Heart right ventricle (tissue), 16 donors: ENCODE measurements around the gene ARGLU1. TPM values are rescaled to one million over a fixed set of nuclear protein-coding genes. Genes with fewer than 3 reads are reported as not detected.

Experiments used
- ATAC-seq, 8 donors: fragments of 200-7000 bp; cut with Tn5 transposase; one replicate each; pipeline ENCODE4 v1.9.1; 2020; ENCODE audit warnings: mild to moderate bottlenecking in 8 of 8, moderate library complexity in 8 of 8, moderate number of reproducible peaks in 1 of 8
- DNase-seq, 2 donors: peaks; one replicate each; pipeline ENCODE4 v3.0.0-alpha.2; 2020
- H3K27ac ChIP-seq, 10 donors: fragments of 200-600 bp; sonication (generic) in 2 of 10; one replicate each; pipeline versions ENCODE4 v1.5.0 to v1.8.0; 2020 to 2022; ENCODE audit warnings: mild to moderate bottlenecking in 3 of 10
- H3K27me3 ChIP-seq, 7 donors: fragments of 200-600 bp; one replicate each; pipeline ENCODE4 v1.8.0; 2021 to 2022; ENCODE audit warnings: mild to moderate bottlenecking in 2 of 7
- H3K36me3 ChIP-seq, 9 donors: fragments of 200-600 bp; sonication (generic) in 1 of 9; one replicate each; pipeline versions ENCODE4 v1.5.0 to v1.8.0; 2020 to 2022; ENCODE audit warnings: mild to moderate bottlenecking in 2 of 9
- H3K4me1 ChIP-seq, 9 donors: fragments of 200-600 bp; sonication (generic) in 1 of 9; one replicate each; pipeline versions ENCODE4 v1.5.0 to v1.8.0; 2020 to 2022; ENCODE audit warnings: mild to moderate bottlenecking in 4 of 9
- H3K4me3 ChIP-seq, 10 donors: fragments of 200-600 bp; sonication (generic) in 2 of 10; one replicate each; pipeline versions ENCODE4 v1.5.0 to v1.8.0; 2020 to 2022; ENCODE audit warnings: mild to moderate bottlenecking in 7 of 10, moderate library complexity in 2 of 10
- H3K9me3 ChIP-seq, 11 donors: fragments of 200-600 bp in 10 of 11; sonication (generic) in 2 of 11; one replicate each; pipeline versions ENCODE4 v1.5.0 to v1.8.0; 2013 to 2022; ENCODE audit warnings: mild to moderate bottlenecking in 2 of 11, control low read depth in 1 of 11, moderate library complexity in 1 of 11
- CTCF ChIP-seq, 9 donors: fragments of 200-600 bp; sonication (generic) in 2 of 9; IDR thresholded peaks; one replicate each; pipeline versions ENCODE4 v1.5.0 to v1.8.0; 2021 to 2022; ENCODE audit warnings: antibody characterized with exemption in 9 of 9, mild to moderate bottlenecking in 5 of 9, moderate library complexity in 1 of 9
- WGBS, 2 donors: extraction: QIAGEN DNeasy Blood & Tissue Kit; methylation state at CpG; one replicate each; pipeline ENCODE4 v1.1.7; 2013; ENCODE audit warnings: inconsistent platforms in 1 of 2; 5-methylcytosine and 5-hydroxymethylcytosine counted together
- intact Hi-C, 10 donors: fragments of 100-400 bp; cut with DNase I; formaldehyde crosslinking; loops; one replicate each; pipeline versions ENCODE4 v1.11.1 to v1.14.2; 2022
- polyA plus RNA-seq, 2 donors: library from polyadenylated mRNA; stranded (reverse); fragments of 200-250 nt; gene quantifications; one replicate each; pipeline ENCODE4 v1.2.3, GENCODE V29; 2013
- total RNA-seq, 10 donors: library from RNA; stranded (reverse); fragmentation: NEBNext Ultra II Directional in 3 of 10; extraction: Animal tissue kit (Norgen Biotek cat#: 25700) in 3 of 10; gene quantifications; one replicate each; pipeline versions ENCODE4 v1.2.1 to v1.2.4, GENCODE V29; 2021 to 2023
- donor health status: Arrhythmogenic right ventricular cardiomyopathy.
- donor health status: ischemic (EF 13 %, LVEDD 7.1; RV severe dilation, severe dysfunction).
- donor health status: healthy with polysubstance abuse.
- donor health status: DM: no; HTN: yes; CAD: no.
- donor health status: DM: no; HTN: no; CAD: no.
- donor health status: ischemic (EF 25% LVEDD 6.9; RV normal size, moderate dysfunction).
- donor health status: ischemic (EF 25% LVEDD 5.7; RV mildly dilated, moderate dysfunction).
- donor health status: healthy.
- donor health status: DM: yes; HTN: yes; CAD: no.
- donor health status: Ischemic cardiomyopathy.
- donor health status: ischemic (EF 35%, LVEDD 5.7; RV mildly dilated, moderate dysfunction).
- donor health status: nonischemic (EF 11% LVEDD 7.7; RV severe dilation, severe dysfunction).
- donor health status: DM: yes; HTN: yes; CAD: no.
- donor health status: PGD.
- donor health status: ischemic (EF 29% LVEDD 5.4; RV normal size, mild dysfunction).
- donor health status: nonischemic (EF 23%, LVEDD 6.1; RV moderate dilation, normal function).

ARGLU1 gene
- total and polyA plus RNA-seq, 12 donors, result 19.1 to 148 (median 29.6) TPM

- no peak for ATAC-seq
- intact Hi-C loops, result loop anchor here in 1 of 10 donors (5.0 kb wide), 1 partner anchor 423 kb away; no protein-coding TSS in a partner anchor
Observed at GRCh38 chr13:106494506-106494905, 73.4 kb downstream of the ARGLU1 start.

GRCh38 chr13:106493533-106494220 is 74.3 kb downstream of the ARGLU1 start:
- intact Hi-C loops, result loop anchor here in 1 of 10 donors (5.0 kb wide), 1 partner anchor 424 kb away; no protein-coding TSS in a partner anchor
- H3K27ac ChIP-seq, result peak overlapping the region in 3 of 10 donors; percentile 7 to 61 (median 37)
- peaks cover 0 to 86% (median 36%) of the 10 kb centered on the region in 9 donors for H3K4me1 ChIP-seq
- no peaks in the 10 kb centered on the region for H3K9me3 ChIP-seq
- TF ChIP-seq CTCF (IDR thresholded peaks at IDR 0.05), result no peak
- peak overlapping the region in 1 of 10 donors; percentile 16 for H3K4me3 ChIP-seq
- H3K36me3 ChIP-seq, result peaks cover 0 to 52% (median 13%) of the 10 kb centered on the region in 9 donors
- ATAC-seq (peak in 1 of 8 donors; percentile 26), DNase-seq (no peak)
- H3K27me3 ChIP-seq, result peaks cover 0 to 36% (median 0%) of the 10 kb centered on the region in 7 donors
- WGBS, 2 donors, result 73 to 87% methylated on average over 17 of the region's 17 CpGs

More at GRCh38 chr13:106494506-106494905, 73.4 kb downstream of the ARGLU1 start:
- Histone ChIP-seq H3K36me3 (peaks cover 0 to 52% (median 13%) of the 10 kb centered on the region in 9 donors), H3K4me1 (peaks cover 0 to 90% (median 44%) of the 10 kb centered on the region in 9 donors), H3K9me3 (no peaks in the 10 kb centered on the region), H3K27me3 (peaks cover 0 to 36% (median 0%) of the 10 kb centered on the region in 7 donors), H3K4me3 (no peak overlapping the region), H3K27ac (peak overlapping the region in 1 of 10 donors; percentile 5)
- TF ChIP-seq CTCF (IDR thresholded peaks at IDR 0.05), result no peak
- DNase-seq, result no peak

GRCh38 chr13:106492588-106493475 is 75.1 kb downstream of the ARGLU1 start:
- 85 to 92% methylated on average over 54 of the region's 54 CpGs for WGBS, 2 donors
- Histone ChIP-seq H3K36me3 (peaks cover 0 to 52% (median 13%) of the 10 kb centered on the region in 9 donors), H3K4me3 (peak overlapping the region in 1 of 10 donors; percentile 16), H3K9me3 (no peaks in the 10 kb centered on the region), H3K27me3 (peaks cover 0 to 42% (median 0%) of the 10 kb centered on the region in 7 donors), H3K27ac (peak overlapping the region in 5 of 10 donors; percentile 15 to 61 (median 45)), H3K4me1 (peaks cover 0 to 86% (median 31%) of the 10 kb centered on the region in 9 donors)
- no peak for TF ChIP-seq CTCF (IDR thresholded peaks at IDR 0.05)
- intact Hi-C loops, result loop anchor here in 1 of 10 donors (5.0 kb wide), 1 partner anchor 424 kb away; no protein-coding TSS in a partner anchor
- ATAC-seq (peak in 2 of 8 donors; percentile 12 to 47), DNase-seq (no peak)
